Activated CD8-positive, alpha-beta memory T cell treated with anti-CD3 and anti-CD28 coated beads for 36 hours (primary cell): Measurements from ENCODE around the gene LLCFC1. TPM values are rescaled to one million over a fixed set of nuclear protein-coding genes. Genes with fewer than 3 reads are reported as not detected.

ENCODE experiments used
- CTCF ChIA-PET: fragments of 350-600 bp; sonication (Branson Sonifier 250); formaldehyde crosslinking; loops from one replicate; lab custom pipeline; 2021; ENCODE audit warnings: antibody characterized with exemption; lab: Charles Lee
- POLR2A ChIA-PET: fragments of 350-600 bp; sonication (Branson Sonifier 250); formaldehyde crosslinking; loops from one replicate; lab custom pipeline; 2021; ENCODE audit warnings: antibody characterized with exemption; lab: Charles Lee
- total RNA-seq, 2 experiments: library from RNA; stranded (reverse); gene quantifications; one replicate each; pipeline ENCODE4 v1.2.3, GENCODE V29; 2021

The LLCFC1 gene
- not detected for total RNA-seq

GRCh38 chr7:142939226-142939910, at the start of gene LLCFC1:
TSS of gene LLCFC1 (plus strand) at chr7:142939484. CDS start at chr7:142939622, 138 bp downstream.
- ChIA-PET CTCF (no interaction called here), POLR2A (no interaction called here)

GRCh38 chr7:142889816-142890215, 49.5 kb upstream of the LLCFC1 start:
- CTCF ChIA-PET: no interaction called here
- POLR2A ChIA-PET: no interaction called here

GRCh38 chr7:142890874-142891485, 48.3 kb upstream of the LLCFC1 start:
- ChIA-PET CTCF (no interaction called here), POLR2A (no interaction called here)

GRCh38 chr7:142891490-142892082, 47.7 kb upstream of the LLCFC1 start:
- POLR2A ChIA-PET: no interaction called here
- CTCF ChIA-PET: no interaction called here

GRCh38 chr7:142892951-142893350, 46.3 kb upstream of the LLCFC1 start:
- POLR2A ChIA-PET: interaction anchor here (0.5 kb wide), 1 partner anchor 397 kb away, joined by 11 read pairs; no protein-coding TSS in a partner anchor
- CTCF ChIA-PET: interaction anchor here (1.1 kb wide), 1 partner anchor 8 kb away, joined by 3 read pairs; no protein-coding TSS in a partner anchor

GRCh38 chr7:142894112-142894984, 44.9 kb upstream of the LLCFC1 start:
- ChIA-PET POLR2A (no interaction called here), CTCF (no interaction called here)

- ChIA-PET POLR2A (no interaction called here), CTCF (interaction anchor here (0.9 kb wide), 1 partner anchor 40 kb away, joined by 3 read pairs; the partner anchor contains the start of gene EPHB6)
Measured at GRCh38 chr7:142894985-142895593, 44.2 kb upstream of the LLCFC1 start.

- ChIA-PET POLR2A (no interaction called here), CTCF (interaction anchor here (0.9 kb wide), 1 partner anchor 41 kb away, joined by 3 read pairs; the partner anchor contains the start of gene EPHB6)
Measured at GRCh38 chr7:142896151-142896550, 43.1 kb upstream of the LLCFC1 start.

- ChIA-PET CTCF (no interaction called here), POLR2A (no interaction called here)
Measured at GRCh38 chr7:142896741-142897379, 42.4 kb upstream of the LLCFC1 start.

- ChIA-PET CTCF (interaction anchor here (0.7 kb wide), 1 partner anchor 842 kb away, joined by 3 read pairs; no protein-coding TSS in a partner anchor), POLR2A (no interaction called here)
Measured at GRCh38 chr7:142897691-142898090, 41.6 kb upstream of the LLCFC1 start.

- CTCF ChIA-PET: no interaction called here
- POLR2A ChIA-PET: no interaction called here
Measured at GRCh38 chr7:142898377-142899170, 40.7 kb upstream of the LLCFC1 start.

GRCh38 chr7:142899661-142900060, 39.6 kb upstream of the LLCFC1 start:
- CTCF ChIA-PET: no interaction called here
- POLR2A ChIA-PET: no interaction called here

- POLR2A ChIA-PET: no interaction called here
- CTCF ChIA-PET: interaction anchor here (0.7 to 1.6 kb wide), 2 partner anchors 9 to 412 kb away, joined by 3 read pairs; no protein-coding TSS in a partner anchor
Measured at GRCh38 chr7:142901426-142902259, 37.6 kb upstream of the LLCFC1 start.

- ChIA-PET POLR2A (no interaction called here), CTCF (no interaction called here)
Measured at GRCh38 chr7:142904128-142904527, 35.2 kb upstream of the LLCFC1 start.

- ChIA-PET POLR2A (no interaction called here), CTCF (no interaction called here)
Measured at GRCh38 chr7:142905759-142906158, 33.5 kb upstream of the LLCFC1 start.

- POLR2A ChIA-PET: no interaction called here
- CTCF ChIA-PET: no interaction called here
Measured at GRCh38 chr7:142906643-142907042, 32.6 kb upstream of the LLCFC1 start.

GRCh38 chr7:142908290-142908689, 31.0 kb upstream of the LLCFC1 start:
- POLR2A ChIA-PET: no interaction called here
- CTCF ChIA-PET: no interaction called here
